HepG2 (cell line): ENCODE data around the gene NYNRIN. TPM values are rescaled to one million over a fixed set of nuclear protein-coding genes. Genes with fewer than 3 reads are reported as not detected.

Experiments used
- AKAP8 ChIP-seq: sonication (generic); formaldehyde crosslinking; IDR thresholded peaks from 2 replicates; pipeline ENCODE4 v1.5.1; 2020; ENCODE audit warnings: mild to moderate bottlenecking, missing genetic modification reagents
- DPF2 ChIP-seq: sonication (generic); formaldehyde crosslinking; IDR thresholded peaks from 2 replicates; pipeline ENCODE4 v1.4.0; 2020; ENCODE audit warnings: mild to moderate bottlenecking, low read depth, missing genetic modification reagents, borderline replicate concordance
- HOXA5 ChIP-seq: sonication (generic); formaldehyde crosslinking; IDR thresholded peaks from 2 replicates; pipeline ENCODE4 v1.4.0; 2020; ENCODE audit warnings: missing genetic modification reagents
- KDM5A ChIP-seq: fragments of 200-600 bp; sonication (generic); IDR thresholded peaks from 2 replicates; pipeline ENCODE4 v1.7.0; 2018; ENCODE audit warnings: antibody characterized with exemption, mild to moderate bottlenecking, low read length, borderline replicate concordance
- RFX3 ChIP-seq: IDR thresholded peaks from 2 replicates; pipeline ENCODE4 v1.6.1; 2016; ENCODE audit warnings: missing biosample characterization, missing genetic modification reagents
- WIZ ChIP-seq: sonication (generic); formaldehyde crosslinking; IDR thresholded peaks from 2 replicates; pipeline ENCODE4 v1.5.1; 2020; ENCODE audit warnings: mild to moderate bottlenecking, missing genetic modification reagents
- ZNF264 ChIP-seq: sonication (generic); formaldehyde crosslinking; IDR thresholded peaks from 2 replicates; pipeline ENCODE4 v1.4.0; 2020; ENCODE audit warnings: missing genetic modification reagents
- ZNF773 ChIP-seq: sonication (generic); formaldehyde crosslinking; IDR thresholded peaks from 2 replicates; pipeline ENCODE4 v1.4.0; 2020; ENCODE audit warnings: missing genetic modification reagents, borderline replicate concordance
- ZNF883 ChIP-seq: sonication (generic); formaldehyde crosslinking; IDR thresholded peaks from 2 replicates; pipeline ENCODE4 v1.5.1; 2020; ENCODE audit warnings: mild to moderate bottlenecking, missing genetic modification reagents; ENCODE audit errors: not compliant biosample characterization
- polyA plus RNA-seq, 8 experiments: library from polyadenylated mRNA; depleted of rRNA in 3 of 8; stranded (reverse) in 7 of 8; unstranded in 1 of 8; fragments of >200 nt; fragmentation: Illumina TruSeq in 4 of 8; extraction: Trizol in 4 of 8; gene quantifications; 2 replicates each; pipeline versions ENCODE4 v1.2.1 to v1.2.3, GENCODE V29; 2011 to 2016; ENCODE audit warnings: low read depth in 4 of 8, missing spikeins in 1 of 8, mixed read lengths in 1 of 8; ENCODE audit not compliant: insufficient read depth in 1 of 8
- total RNA-seq, 5 experiments: library from RNA; depleted of rRNA; stranded (reverse); fragments of >200 nt; fragmentation: Illumina TruSeq; extraction: Trizol; gene quantifications; 2 replicates each; pipeline ENCODE4 v1.2.3, GENCODE V29; 2016; ENCODE audit warnings: low read depth in 1 of 5
- TF ChIP-seq, protein P1 (sequence below): sonication (generic); formaldehyde crosslinking; IDR thresholded peaks from one replicate; pipeline ENCODE4 v1.5.1; 2020; ENCODE audit warnings: mild to moderate bottlenecking, missing genetic modification reagents; ENCODE audit errors: not compliant biosample characterization
- TF ChIP-seq, protein P2 (sequence below): sonication (generic); formaldehyde crosslinking; IDR thresholded peaks from 2 replicates; pipeline ENCODE4 v1.4.0; 2020; ENCODE audit warnings: mild to moderate bottlenecking, missing genetic modification reagents
- TF ChIP-seq, protein P3 (sequence below): sonication (generic); formaldehyde crosslinking; IDR thresholded peaks from 2 replicates; pipeline ENCODE4 v1.5.0; 2020; ENCODE audit warnings: mild to moderate bottlenecking, missing genetic modification reagents
- TF ChIP-seq, protein P4 (sequence below): sonication (generic); formaldehyde crosslinking; IDR thresholded peaks from 2 replicates; pipeline ENCODE4 v1.4.0; 2020; ENCODE audit warnings: missing genetic modification reagents
- TF ChIP-seq, protein P5 (sequence below): sonication (generic); formaldehyde crosslinking; IDR thresholded peaks from 2 replicates; pipeline ENCODE4 v1.8.0; 2022; ENCODE audit warnings: low read depth, missing genetic modification reagents

The NYNRIN gene
- total and polyA plus RNA-seq, 2 of the 13 experiments (the other 11 are each of a cell fraction or from before 2014, with no cell fraction given): 0.63 to 1.1 TPM

DNA sequence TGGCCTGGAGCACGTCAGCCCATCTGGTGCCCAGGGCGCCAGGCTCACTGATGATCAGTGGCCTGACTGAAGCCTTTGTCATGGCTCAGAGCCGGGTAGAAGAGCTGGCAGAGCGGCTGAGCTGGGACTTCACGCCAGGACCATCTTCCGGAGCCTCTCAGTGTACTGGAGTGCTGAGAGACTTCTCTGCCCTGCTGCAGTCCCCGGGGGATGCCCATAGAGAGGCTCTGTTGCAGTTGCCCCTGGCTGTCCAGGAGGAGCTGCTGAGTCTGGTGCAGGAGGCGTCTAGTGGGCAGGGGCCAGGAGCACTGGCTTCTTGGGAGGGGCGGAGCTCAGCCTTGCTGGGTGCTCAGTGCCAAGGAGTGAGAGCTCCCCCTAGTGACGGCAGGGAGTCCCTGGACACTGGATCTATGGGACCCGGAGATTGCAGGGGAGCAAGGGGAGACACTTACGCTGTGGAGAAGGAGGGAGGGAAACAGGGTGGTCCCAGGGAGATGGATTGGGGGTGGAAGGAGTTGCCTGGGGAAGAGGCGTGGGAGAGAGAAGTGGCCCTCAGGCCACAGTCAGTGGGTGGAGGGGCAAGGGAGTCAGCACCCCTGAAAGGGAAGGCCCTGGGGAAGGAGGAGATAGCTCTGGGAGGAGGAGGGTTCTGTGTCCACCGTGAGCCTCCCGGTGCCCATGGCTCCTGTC is 32.9 kb downstream of the NYNRIN start (continued):
- peak; percentile 68; the same call in 1 of the 2 replicates for TF ChIP-seq HOXA5 (CRISPR knock-in tag)
- TF ChIP-seq KDM5A: peak; percentile 76; the same call in 1 of the 2 replicates
- TF ChIP-seq, protein P1, sequence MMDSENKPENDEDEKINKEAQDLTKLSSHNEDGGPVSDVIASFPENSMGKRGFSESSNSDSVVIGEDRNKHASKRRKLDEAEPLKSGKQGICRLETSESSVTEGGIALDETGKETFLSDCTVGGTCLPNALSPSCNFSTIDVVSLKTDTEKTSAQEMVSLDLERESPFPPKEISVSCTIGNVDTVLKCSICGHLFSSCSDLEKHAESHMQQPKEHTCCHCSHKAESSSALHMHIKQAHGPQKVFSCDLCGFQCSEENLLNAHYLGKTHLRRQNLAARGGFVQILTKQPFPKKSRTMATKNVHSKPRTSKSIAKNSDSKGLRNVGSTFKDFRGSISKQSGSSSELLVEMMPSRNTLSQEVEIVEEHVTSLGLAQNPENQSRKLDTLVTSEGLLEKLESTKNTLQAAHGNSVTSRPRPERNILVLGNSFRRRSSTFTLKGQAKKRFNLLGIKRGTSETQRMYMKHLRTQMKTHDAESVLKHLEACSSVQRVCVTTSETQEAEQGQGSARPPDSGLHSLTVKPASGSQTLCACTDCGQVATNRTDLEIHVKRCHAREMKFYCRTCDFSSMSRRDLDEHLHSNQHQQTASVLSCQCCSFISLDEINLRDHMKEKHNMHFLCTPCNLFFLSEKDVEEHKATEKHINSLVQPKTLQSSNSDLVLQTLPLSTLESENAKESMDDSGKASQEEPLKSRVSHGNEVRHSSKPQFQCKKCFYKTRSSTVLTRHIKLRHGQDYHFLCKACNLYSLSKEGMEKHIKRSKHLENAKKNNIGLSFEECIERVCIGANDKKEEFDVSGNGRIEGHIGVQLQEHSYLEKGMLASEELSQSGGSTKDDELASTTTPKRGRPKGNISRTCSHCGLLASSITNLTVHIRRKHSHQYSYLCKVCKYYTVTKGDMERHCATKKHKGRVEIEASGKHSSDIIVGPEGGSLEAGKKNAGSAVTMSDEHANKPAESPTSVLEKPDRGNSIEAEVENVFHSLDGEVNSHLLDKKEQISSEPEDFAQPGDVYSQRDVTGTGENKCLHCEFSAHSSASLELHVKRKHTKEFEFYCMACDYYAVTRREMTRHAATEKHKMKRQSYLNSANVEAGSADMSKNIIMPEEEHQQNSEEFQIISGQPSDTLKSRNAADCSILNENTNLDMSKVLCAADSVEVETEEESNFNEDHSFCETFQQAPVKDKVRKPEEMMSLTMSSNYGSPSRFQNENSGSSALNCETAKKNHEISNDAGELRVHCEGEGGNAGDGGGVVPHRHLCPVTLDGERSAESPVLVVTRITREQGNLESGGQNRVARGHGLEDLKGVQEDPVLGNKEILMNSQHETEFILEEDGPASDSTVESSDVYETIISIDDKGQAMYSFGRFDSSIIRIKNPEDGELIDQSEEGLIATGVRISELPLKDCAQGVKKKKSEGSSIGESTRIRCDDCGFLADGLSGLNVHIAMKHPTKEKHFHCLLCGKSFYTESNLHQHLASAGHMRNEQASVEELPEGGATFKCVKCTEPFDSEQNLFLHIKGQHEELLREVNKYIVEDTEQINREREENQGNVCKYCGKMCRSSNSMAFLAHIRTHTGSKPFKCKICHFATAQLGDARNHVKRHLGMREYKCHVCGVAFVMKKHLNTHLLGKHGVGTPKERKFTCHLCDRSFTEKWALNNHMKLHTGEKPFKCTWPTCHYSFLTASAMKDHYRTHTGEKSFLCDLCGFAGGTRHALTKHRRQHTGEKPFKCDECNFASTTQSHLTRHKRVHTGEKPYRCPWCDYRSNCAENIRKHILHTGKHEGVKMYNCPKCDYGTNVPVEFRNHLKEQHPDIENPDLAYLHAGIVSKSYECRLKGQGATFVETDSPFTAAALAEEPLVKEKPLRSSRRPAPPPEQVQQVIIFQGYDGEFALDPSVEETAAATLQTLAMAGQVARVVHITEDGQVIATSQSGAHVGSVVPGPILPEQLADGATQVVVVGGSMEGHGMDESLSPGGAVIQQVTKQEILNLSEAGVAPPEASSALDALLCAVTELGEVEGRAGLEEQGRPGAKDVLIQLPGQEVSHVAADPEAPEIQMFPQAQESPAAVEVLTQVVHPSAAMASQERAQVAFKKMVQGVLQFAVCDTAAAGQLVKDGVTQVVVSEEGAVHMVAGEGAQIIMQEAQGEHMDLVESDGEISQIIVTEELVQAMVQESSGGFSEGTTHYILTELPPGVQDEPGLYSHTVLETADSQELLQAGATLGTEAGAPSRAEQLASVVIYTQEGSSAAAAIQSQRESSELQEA (CRISPR knock-in tag): peak; percentile 26
- no peak for TF ChIP-seq ZNF264 (CRISPR knock-in tag)
- no peak for TF ChIP-seq RFX3
- TF ChIP-seq WIZ (CRISPR knock-in tag): no peak
- TF ChIP-seq, protein P2, sequence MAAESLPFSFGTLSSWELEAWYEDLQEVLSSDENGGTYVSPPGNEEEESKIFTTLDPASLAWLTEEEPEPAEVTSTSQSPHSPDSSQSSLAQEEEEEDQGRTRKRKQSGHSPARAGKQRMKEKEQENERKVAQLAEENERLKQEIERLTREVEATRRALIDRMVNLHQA (CRISPR knock-in tag): no peak
- TF ChIP-seq ZNF773 (CRISPR knock-in tag): no peak
- TF ChIP-seq, protein P3, sequence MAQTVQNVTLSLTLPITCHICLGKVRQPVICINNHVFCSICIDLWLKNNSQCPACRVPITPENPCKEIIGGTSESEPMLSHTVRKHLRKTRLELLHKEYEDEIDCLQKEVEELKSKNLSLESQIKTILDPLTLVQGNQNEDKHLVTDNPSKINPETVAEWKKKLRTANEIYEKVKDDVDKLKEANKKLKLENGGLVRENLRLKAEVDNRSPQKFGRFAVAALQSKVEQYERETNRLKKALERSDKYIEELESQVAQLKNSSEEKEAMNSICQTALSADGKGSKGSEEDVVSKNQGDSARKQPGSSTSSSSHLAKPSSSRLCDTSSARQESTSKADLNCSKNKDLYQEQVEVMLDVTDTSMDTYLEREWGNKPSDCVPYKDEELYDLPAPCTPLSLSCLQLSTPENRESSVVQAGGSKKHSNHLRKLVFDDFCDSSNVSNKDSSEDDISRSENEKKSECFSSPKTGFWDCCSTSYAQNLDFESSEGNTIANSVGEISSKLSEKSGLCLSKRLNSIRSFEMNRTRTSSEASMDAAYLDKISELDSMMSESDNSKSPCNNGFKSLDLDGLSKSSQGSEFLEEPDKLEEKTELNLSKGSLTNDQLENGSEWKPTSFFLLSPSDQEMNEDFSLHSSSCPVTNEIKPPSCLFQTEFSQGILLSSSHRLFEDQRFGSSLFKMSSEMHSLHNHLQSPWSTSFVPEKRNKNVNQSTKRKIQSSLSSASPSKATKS (CRISPR knock-in tag): no peak
- TF ChIP-seq ZNF883: no peak
- no peak for TF ChIP-seq DPF2
- TF ChIP-seq, protein P4, sequence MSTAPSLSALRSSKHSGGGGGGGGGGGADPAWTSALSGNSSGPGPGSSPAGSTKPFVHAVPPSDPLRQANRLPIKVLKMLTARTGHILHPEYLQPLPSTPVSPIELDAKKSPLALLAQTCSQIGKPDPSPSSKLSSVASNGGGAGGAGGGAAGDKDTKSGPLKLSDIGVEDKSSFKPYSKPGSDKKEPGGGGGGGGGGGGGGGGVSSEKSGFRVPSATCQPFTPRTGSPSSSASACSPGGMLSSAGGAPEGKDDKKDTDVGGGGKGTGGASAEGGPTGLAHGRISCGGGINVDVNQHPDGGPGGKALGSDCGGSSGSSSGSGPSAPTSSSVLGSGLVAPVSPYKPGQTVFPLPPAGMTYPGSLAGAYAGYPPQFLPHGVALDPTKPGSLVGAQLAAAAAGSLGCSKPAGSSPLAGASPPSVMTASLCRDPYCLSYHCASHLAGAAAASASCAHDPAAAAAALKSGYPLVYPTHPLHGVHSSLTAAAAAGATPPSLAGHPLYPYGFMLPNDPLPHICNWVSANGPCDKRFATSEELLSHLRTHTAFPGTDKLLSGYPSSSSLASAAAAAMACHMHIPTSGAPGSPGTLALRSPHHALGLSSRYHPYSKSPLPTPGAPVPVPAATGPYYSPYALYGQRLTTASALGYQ (CRISPR knock-in tag): no peak
- TF ChIP-seq AKAP8 (CRISPR knock-in tag): peak; percentile 84
- TF ChIP-seq, protein P5, sequence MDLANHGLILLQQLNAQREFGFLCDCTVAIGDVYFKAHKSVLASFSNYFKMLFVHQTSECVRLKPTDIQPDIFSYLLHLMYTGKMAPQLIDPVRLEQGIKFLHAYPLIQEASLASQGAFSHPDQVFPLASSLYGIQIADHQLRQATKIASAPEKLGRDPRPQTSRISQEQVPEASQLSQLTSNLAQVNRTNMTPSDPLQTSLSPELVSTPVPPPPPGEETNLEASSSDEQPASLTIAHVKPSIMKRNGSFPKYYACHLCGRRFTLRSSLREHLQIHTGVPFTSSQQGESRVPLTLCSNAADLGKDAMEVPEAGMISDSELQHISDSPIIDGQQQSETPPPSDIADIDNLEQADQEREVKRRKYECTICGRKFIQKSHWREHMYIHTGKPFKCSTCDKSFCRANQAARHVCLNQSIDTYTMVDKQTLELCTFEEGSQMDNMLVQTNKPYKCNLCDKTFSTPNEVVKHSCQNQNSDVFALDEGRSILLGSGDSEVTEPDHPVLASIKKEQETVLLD (CRISPR knock-in tag): no peak; the same call in 1 of the 2 replicates
